GM12891 (cell line): Measurements from ENCODE around the gene MYL6B.

Experiments
- DNase-seq: peaks from one replicate; pipeline ENCODE4 v3.0.0; 2011; ENCODE audit warnings: low spot score; ENCODE audit not compliant: insufficient read length
- FAIRE-seq: peaks from 2 replicates; lab custom pipeline; 2011; peaks lifted over from hg19 to GRCh38; lab: Jason Lieb, UNC
- PAX5 ChIP-seq: IDR thresholded peaks from 2 replicates; pipeline ENCODE4 v1.6.1; 2011; ENCODE audit warnings: low read length, moderate library complexity, mild to moderate bottlenecking; ENCODE audit not compliant: insufficient read depth, severe bottlenecking
- POLR2A ChIP-seq: IDR thresholded peaks from 2 replicates; pipeline ENCODE4 v1.6.1; 2011; ENCODE audit warnings: low read depth, low read length, control low read depth
- POLR2AphosphoS5 ChIP-seq: IDR thresholded peaks from 2 replicates; pipeline ENCODE4 v1.6.1; 2011; ENCODE audit warnings: low read depth, low read length, control low read depth
- POU2F2 ChIP-seq: IDR thresholded peaks from 2 replicates; pipeline ENCODE4 v1.6.1; 2011; ENCODE audit warnings: low read depth, mild to moderate bottlenecking, control low read depth, low read length, moderate library complexity
- SPI1 ChIP-seq: IDR thresholded peaks from 2 replicates; pipeline ENCODE4 v1.6.1; 2011; ENCODE audit warnings: low read depth, low read length, control low read depth
- TAF1 ChIP-seq: IDR thresholded peaks from 2 replicates; pipeline ENCODE4 v1.6.1; 2011; ENCODE audit warnings: low read depth, low read length, control low read depth

The MYL6B gene

GRCh38 chr12:56204275-56204674 is 51.9 kb downstream of the MYL6B start:
- DNase-seq, result no peak
- FAIRE-seq, result no peak
- TF ChIP-seq POLR2AphosphoS5 (no peak), POLR2A (no peak), TAF1 (no peak), POU2F2 (no peak), SPI1 (no peak), PAX5 (no peak)

GRCh38 chr12:56205445-56205844 is 53.1 kb downstream of the MYL6B start:
- no peak for TF ChIP-seq PAX5
- TF ChIP-seq TAF1, result no peak
- no peak for TF ChIP-seq POU2F2
- no peak for TF ChIP-seq POLR2AphosphoS5
- TF ChIP-seq POLR2A, result no peak
- no peak for TF ChIP-seq SPI1
- no peak for DNase-seq
- no peak for FAIRE-seq

- peak; percentile 33 for FAIRE-seq
- no peak for DNase-seq
Measured at GRCh38 chr12:56206452-56207166, 54.2 kb downstream of the MYL6B start.

More at GRCh38 chr12:56206452-56207166, 54.2 kb downstream of the MYL6B start:
- TF ChIP-seq TAF1 (no peak), POLR2AphosphoS5 (no peak)
